Transverse colon (tissue), 4 donors: Measurements from ENCODE around the gene IQSEC2. TPM values are rescaled to one million over a fixed set of nuclear protein-coding genes. Genes with fewer than 3 reads are reported as not detected.

ENCODE experiments used
- DNase-seq: peaks from one replicate; pipeline ENCODE4 v3.0.0-alpha.2; 2019
- H3K27ac ChIP-seq, 4 donors: fragments of 200-600 bp; sonication (generic); 2 replicates each; pipeline ENCODE4 v1.5.1; 2016 to 2018; ENCODE audit warnings: inconsistent platforms in 4 of 4
- H3K27me3 ChIP-seq: fragments of 200-600 bp; sonication (generic); 2 replicates; pipeline ENCODE4 v1.5.1; 2017; ENCODE audit warnings: inconsistent platforms
- H3K36me3 ChIP-seq, 4 donors: fragments of 200-600 bp; sonication (generic); 2 replicates each; pipeline ENCODE4 v1.5.1; 2017 to 2019; ENCODE audit warnings: inconsistent platforms in 4 of 4
- H3K4me1 ChIP-seq, 4 donors: fragments of 200-600 bp; sonication (generic); 2 replicates each; pipeline ENCODE4 v1.5.1; 2017 to 2020; ENCODE audit warnings: inconsistent platforms in 4 of 4
- H3K4me3 ChIP-seq, 4 donors: fragments of 200-600 bp; sonication (generic); 1 replicate in 1 of 4; 2 replicates in 3 of 4; pipeline versions ENCODE4 v1.5.1 to v1.6.1; 2017 to 2019; ENCODE audit warnings: inconsistent platforms in 4 of 4
- H3K9me3 ChIP-seq, 2 donors: fragments of 200-600 bp; sonication (generic); 2 replicates each; pipeline ENCODE4 v1.5.1; 2017 to 2019; ENCODE audit warnings: inconsistent platforms in 2 of 2
- CTCF ChIP-seq, 5 experiments: fragments of 200-600 bp in 3 of 5; fragments of 450-650 bp in 2 of 5; sonication (generic) in 3 of 5; IDR thresholded peaks; 1 replicate in 2 of 5; 2 replicates in 3 of 5; pipeline ENCODE4 v1.5.1; 2016 to 2017; ENCODE audit warnings: antibody characterized with exemption in 5 of 5, inconsistent platforms in 3 of 5, mild to moderate bottlenecking in 2 of 5, moderate library complexity in 1 of 5
- EP300 ChIP-seq: sonication (generic); formaldehyde crosslinking; IDR thresholded peaks from one replicate; pipeline ENCODE4 v1.6.1; 2017; ENCODE audit warnings: antibody characterized with exemption, low read depth
- POLR2A ChIP-seq: fragments of 450-650 bp; IDR thresholded peaks from one replicate; pipeline ENCODE4 v1.6.1; 2016; ENCODE audit warnings: antibody characterized with exemption, mild to moderate bottlenecking, moderate library complexity
- POLR2AphosphoS5 ChIP-seq, 3 donors: sonication (generic); formaldehyde crosslinking; IDR thresholded peaks; one replicate each; pipeline ENCODE4 v1.6.1; 2016; ENCODE audit warnings: antibody characterized with exemption in 3 of 3
- whole genome bisulfite sequencing, 2 donors: methylation state at CpG; one replicate each; pipeline ENCODE4 v1.1.5; 2018; ENCODE audit warnings: low coverage in 1 of 2; 5-methylcytosine and 5-hydroxymethylcytosine counted together
- in situ Hi-C, 4 donors: fragments of 200-750 bp; cut with MboI; loops; one replicate each; pipeline versions ENCODE4 v1.15.0 to v1.15.1; 2017; ENCODE audit warnings: low sequenced_read_pairs in 3 of 4, low pct_ligation_motif_present in 1 of 4, low pct_unique_long_range_greater_than_20kb in 1 of 4
- intact Hi-C: fragments of 100-400 bp; cut with DNase I; formaldehyde crosslinking; loops from one replicate; pipeline ENCODE4 v1.15.1; 2023; ENCODE audit warnings: low total_unique reads
- total RNA-seq, 4 donors: library from RNA; depleted of rRNA; stranded (reverse); fragments of >200 nt; gene quantifications; one replicate each; pipeline ENCODE4 v1.1.0, GENCODE V29; 2016

Gene IQSEC2
- total RNA-seq, 4 donors from 2014 or later, result 41.2 to 104 (median 46.3) TPM

GRCh38 chrX:53255738-53256191, 25.6 kb downstream of the IQSEC2 start:
- TF ChIP-seq POLR2A, result no peak
- TF ChIP-seq POLR2AphosphoS5 (IDR thresholded peaks at IDR 0.05), result no peak
- no peak for TF ChIP-seq CTCF (IDR thresholded peaks at IDR 0.05)
- no peaks in the 10 kb centered on the region for H3K9me3 ChIP-seq
- no peak overlapping the region for H3K4me3 ChIP-seq
- no peaks in the 10 kb centered on the region for H3K4me1 ChIP-seq
- in situ Hi-C loops (no loop called here), intact Hi-C loops (no loop called here)
- 88% methylated on average over 9 of the region's 9 CpGs; no CpG with 5 or more reads in 1 of the 2 donors for WGBS, 2 donors
- H3K27ac ChIP-seq, result no peak overlapping the region
- H3K36me3 ChIP-seq, result no peaks in the 10 kb centered on the region
- H3K27me3 ChIP-seq, result no peaks in the 10 kb centered on the region
- no peak for DNase-seq

GRCh38 chrX:53254570-53255461, 26.6 kb downstream of the IQSEC2 start:
- H3K4me1 ChIP-seq, result no peaks in the 10 kb centered on the region
- DNase-seq, result no peak
- no peak overlapping the region for H3K4me3 ChIP-seq
- 86% methylated on average over 22 of the region's 22 CpGs; no CpG with 5 or more reads in 1 of the 2 donors for WGBS, 2 donors
- no peak overlapping the region for H3K27ac ChIP-seq
- intact Hi-C loops, result no loop called here
- TF ChIP-seq EP300, result no peak
- TF ChIP-seq POLR2A, result no peak
- TF ChIP-seq POLR2AphosphoS5 (IDR thresholded peaks at IDR 0.05), result no peak
- no peak for TF ChIP-seq CTCF (IDR thresholded peaks at IDR 0.05)
- no peaks in the 10 kb centered on the region for H3K27me3 ChIP-seq
- H3K9me3 ChIP-seq, result no peaks in the 10 kb centered on the region
- no peaks in the 10 kb centered on the region for H3K36me3 ChIP-seq
- in situ Hi-C loops, result no loop called here

GRCh38 chrX:53253293-53254020, 27.9 kb downstream of the IQSEC2 start:
- 59% methylated on average over 3 of the region's 3 CpGs; no CpG with 5 or more reads in 1 of the 2 donors for WGBS, 2 donors

GRCh38 chrX:53251307-53251706, 30.1 kb downstream of the IQSEC2 start:
- Histone ChIP-seq H3K36me3 (no peaks in the 10 kb centered on the region), H3K4me3 (no peak overlapping the region), H3K9me3 (no peaks in the 10 kb centered on the region), H3K27me3 (no peaks in the 10 kb centered on the region), H3K27ac (no peak overlapping the region), H3K4me1 (no peaks in the 10 kb centered on the region)
- TF ChIP-seq EP300, result no peak
- no peak for TF ChIP-seq POLR2AphosphoS5 (IDR thresholded peaks at IDR 0.05)
- no peak for TF ChIP-seq POLR2A
- TF ChIP-seq CTCF (IDR thresholded peaks at IDR 0.05), result no peak
- in situ Hi-C loops, result no loop called here
- DNase-seq, result no peak
- WGBS, 2 donors, result 61 to 100% methylated on average over 1 to 2 of the region's 2 CpGs
- intact Hi-C loops, result no loop called here

More at GRCh38 chrX:53253293-53254020, 27.9 kb downstream of the IQSEC2 start:
- no peaks in the 10 kb centered on the region for H3K9me3 ChIP-seq
- no peaks in the 10 kb centered on the region for H3K36me3 ChIP-seq
- DNase-seq, result no peak
- in situ Hi-C loops, result no loop called here
- intact Hi-C loops, result no loop called here
- H3K27me3 ChIP-seq, result no peaks in the 10 kb centered on the region
- H3K4me1 ChIP-seq, result no peaks in the 10 kb centered on the region
- TF ChIP-seq POLR2A (no peak), POLR2AphosphoS5 (IDR thresholded peaks at IDR 0.05) (no peak)
- no peak overlapping the region for H3K4me3 ChIP-seq
- H3K27ac ChIP-seq, result no peak overlapping the region
